ENCODE measurements around the gene ATP2B2.

- TF ChIP-seq POLR2A (IDR thresholded peaks at IDR 0.05) (no peak), CTCF (IDR thresholded peaks at IDR 0.05) (no peak)
Observed at GRCh38 chr3:10501664-10502052, 3.7 kb downstream of the ATP2B2 start.

All from uterus (tissue), 2 donors.